WTC11 (cell line): Measurements from ENCODE around the gene RBFOX1. TPM values are rescaled to one million over a fixed set of nuclear protein-coding genes. Genes with fewer than 3 reads are reported as not detected.

ENCODE experiments used
- ATAC-seq: fragments of 200-7000 bp; cut with Tn5 transposase; 2 replicates; pipeline ENCODE4 v1.10.0; 2021; ENCODE audit warnings: mild to moderate bottlenecking, moderate library complexity
- CTCF ChIA-PET: fragments of 300-600 bp; sonication (Branson Sonifier 250); formaldehyde crosslinking; loops from one replicate; lab custom pipeline; 2021; ENCODE audit warnings: antibody characterized with exemption; lab: Charles Lee
- POLR2A ChIA-PET: fragments of 350-600 bp; sonication (Branson Sonifier 250); formaldehyde crosslinking; loops from one replicate; lab custom pipeline; 2021; ENCODE audit warnings: antibody characterized with exemption; lab: Charles Lee
- DNase-seq: peaks from one replicate; pipeline ENCODE4 v3.0.0; 2021; ENCODE audit warnings: low spot score
- H3K27ac Mint-ChIP-seq: 2 replicates; pipeline ENCODE4 v1.8.0; 2021; ENCODE audit warnings: mixed read lengths
- H3K27me3 Mint-ChIP-seq: 2 replicates; pipeline ENCODE4 v1.8.0; 2021; ENCODE audit warnings: low read depth, mild to moderate bottlenecking, moderate library complexity, mixed read lengths
- H3K36me3 Mint-ChIP-seq: 2 replicates; pipeline ENCODE4 v1.8.0; 2021; ENCODE audit warnings: mixed read lengths
- H3K4me1 Mint-ChIP-seq: 2 replicates; pipeline ENCODE4 v1.8.0; 2022; ENCODE audit warnings: mixed read lengths
- H3K4me3 Mint-ChIP-seq: 2 replicates; pipeline ENCODE4 v1.8.0; 2021; ENCODE audit warnings: mild to moderate bottlenecking, moderate library complexity, mixed read lengths
- H3K9me3 Mint-ChIP-seq: 2 replicates; pipeline ENCODE4 v1.8.0; 2021; ENCODE audit warnings: mixed read lengths
- CREB1 ChIP-seq: sonication (generic); formaldehyde crosslinking; IDR thresholded peaks from 2 replicates; pipeline ENCODE4 v1.8.0; 2023; ENCODE audit warnings: mild to moderate bottlenecking, missing genetic modification reagents
- EMX1 ChIP-seq: fragments of 250-450 bp; sonication (Bioruptor Pico); IDR thresholded peaks from 2 replicates; pipeline ENCODE4 v1.8.0; 2021; ENCODE audit warnings: mild to moderate bottlenecking
- FOXJ3 ChIP-seq: sonication (generic); formaldehyde crosslinking; IDR thresholded peaks from 2 replicates; pipeline ENCODE4 v1.9.0; 2021; ENCODE audit warnings: missing genetic modification reagents, mild to moderate bottlenecking, borderline replicate concordance
- FOXK1 ChIP-seq: sonication (generic); formaldehyde crosslinking; IDR thresholded peaks from 2 replicates; pipeline ENCODE4 v1.8.0; 2022; ENCODE audit warnings: mild to moderate bottlenecking, moderate library complexity, missing genetic modification reagents
- FOXP1 ChIP-seq: sonication (generic); formaldehyde crosslinking; IDR thresholded peaks from 2 replicates; pipeline ENCODE4 v1.8.0; 2022; ENCODE audit warnings: missing genetic modification reagents, mild to moderate bottlenecking, moderate library complexity, borderline replicate concordance
- GABPB1 ChIP-seq: sonication (generic); formaldehyde crosslinking; IDR thresholded peaks from 2 replicates; pipeline ENCODE4 v1.8.1; 2023; ENCODE audit warnings: mild to moderate bottlenecking, missing genetic modification reagents
- JAZF1 ChIP-seq: fragments of 250-450 bp; sonication (Bioruptor Pico); IDR thresholded peaks from 2 replicates; pipeline ENCODE4 v1.9.0; 2021; ENCODE audit warnings: moderate library complexity, mild to moderate bottlenecking, inconsistent platforms
- JUN ChIP-seq: sonication (generic); formaldehyde crosslinking; IDR thresholded peaks from 2 replicates; pipeline ENCODE4 v1.8.0; 2023; ENCODE audit warnings: mild to moderate bottlenecking, missing genetic modification reagents
- NR1H2 ChIP-seq: sonication (generic); formaldehyde crosslinking; IDR thresholded peaks from 2 replicates; pipeline ENCODE4 v1.9.0; 2021; ENCODE audit warnings: mild to moderate bottlenecking, moderate library complexity, missing genetic modification reagents
- RELA ChIP-seq: sonication (generic); formaldehyde crosslinking; IDR thresholded peaks from 2 replicates; pipeline ENCODE4 v1.8.1; 2022; ENCODE audit warnings: missing genetic modification reagents, mild to moderate bottlenecking, borderline replicate concordance
- SMAD3 ChIP-seq: sonication (generic); formaldehyde crosslinking; IDR thresholded peaks from 2 replicates; pipeline ENCODE4 v1.8.0; 2022; ENCODE audit warnings: missing genetic modification reagents, mild to moderate bottlenecking, borderline replicate concordance
- TP53 ChIP-seq: sonication (generic); formaldehyde crosslinking; IDR thresholded peaks from 2 replicates; pipeline ENCODE4 v1.8.1; 2023; ENCODE audit warnings: mild to moderate bottlenecking, missing genetic modification reagents
- ZNF121 ChIP-seq: sonication (generic); formaldehyde crosslinking; IDR thresholded peaks from 2 replicates; pipeline ENCODE4 v1.8.0; 2023; ENCODE audit warnings: missing genetic modification reagents
- ZNF138 ChIP-seq: sonication (generic); formaldehyde crosslinking; conservative IDR thresholded peaks from 2 replicates; pipeline ENCODE4 v1.8.1; 2022; ENCODE audit warnings: mild to moderate bottlenecking, moderate library complexity, missing genetic modification reagents
- ZNF317 ChIP-seq: sonication (generic); formaldehyde crosslinking; IDR thresholded peaks from 2 replicates; pipeline ENCODE4 v1.8.1; 2023; ENCODE audit warnings: low read depth, mild to moderate bottlenecking, moderate library complexity, missing genetic modification reagents, borderline replicate concordance
- total RNA-seq: library from RNA; stranded (reverse); gene quantifications from 3 replicates; pipeline ENCODE4 v1.2.3, GENCODE V29; 2021
- TF ChIP-seq, protein P1 (sequence below): sonication (generic); formaldehyde crosslinking; IDR thresholded peaks from 2 replicates; pipeline ENCODE4 v1.8.1; 2023; ENCODE audit warnings: mild to moderate bottlenecking, missing genetic modification reagents, moderate library complexity
- TF ChIP-seq, protein P2 (sequence below): sonication (generic); formaldehyde crosslinking; IDR thresholded peaks from 2 replicates; pipeline ENCODE4 v1.8.0; 2022; ENCODE audit warnings: mild to moderate bottlenecking, missing genetic modification reagents
- TF ChIP-seq, protein P3 (sequence below): sonication (generic); formaldehyde crosslinking; IDR thresholded peaks from 2 replicates; pipeline ENCODE4 v1.8.0; 2022; ENCODE audit warnings: mild to moderate bottlenecking, missing genetic modification reagents
- TF ChIP-seq, protein P4 (sequence below): fragments of 250-450 bp; sonication (Bioruptor Pico); IDR thresholded peaks from 2 replicates; pipeline ENCODE4 v1.9.0; 2021; ENCODE audit warnings: mild to moderate bottlenecking
- TF ChIP-seq, protein P5 (sequence below): fragments of 250-450 bp; sonication (Bioruptor Pico); IDR thresholded peaks from 2 replicates; pipeline ENCODE4 v1.9.0; 2021; ENCODE audit warnings: mild to moderate bottlenecking, borderline replicate concordance
- TF ChIP-seq, protein P6 (sequence below): sonication (generic); formaldehyde crosslinking; IDR thresholded peaks from 2 replicates; pipeline ENCODE4 v1.8.1; 2023; ENCODE audit warnings: mild to moderate bottlenecking, moderate library complexity, missing genetic modification reagents

Gene RBFOX1
- total RNA-seq, 1 experiment from 2014 or later, result 1.1 TPM

GRCh38 chr16:7303660-7304200, 28.9 kb upstream of the RBFOX1 start (continued):
- TF ChIP-seq, protein P1, sequence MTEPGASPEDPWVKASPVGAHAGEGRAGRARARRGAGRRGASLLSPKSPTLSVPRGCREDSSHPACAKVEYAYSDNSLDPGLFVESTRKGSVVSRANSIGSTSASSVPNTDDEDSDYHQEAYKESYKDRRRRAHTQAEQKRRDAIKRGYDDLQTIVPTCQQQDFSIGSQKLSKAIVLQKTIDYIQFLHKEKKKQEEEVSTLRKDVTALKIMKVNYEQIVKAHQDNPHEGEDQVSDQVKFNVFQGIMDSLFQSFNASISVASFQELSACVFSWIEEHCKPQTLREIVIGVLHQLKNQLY (CRISPR knock-in tag), result no peak
- TF ChIP-seq, protein P2, sequence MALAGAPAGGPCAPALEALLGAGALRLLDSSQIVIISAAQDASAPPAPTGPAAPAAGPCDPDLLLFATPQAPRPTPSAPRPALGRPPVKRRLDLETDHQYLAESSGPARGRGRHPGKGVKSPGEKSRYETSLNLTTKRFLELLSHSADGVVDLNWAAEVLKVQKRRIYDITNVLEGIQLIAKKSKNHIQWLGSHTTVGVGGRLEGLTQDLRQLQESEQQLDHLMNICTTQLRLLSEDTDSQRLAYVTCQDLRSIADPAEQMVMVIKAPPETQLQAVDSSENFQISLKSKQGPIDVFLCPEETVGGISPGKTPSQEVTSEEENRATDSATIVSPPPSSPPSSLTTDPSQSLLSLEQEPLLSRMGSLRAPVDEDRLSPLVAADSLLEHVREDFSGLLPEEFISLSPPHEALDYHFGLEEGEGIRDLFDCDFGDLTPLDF, result no peak
- TF ChIP-seq SMAD3 (CRISPR knock-in tag) (no peak), GABPB1 (CRISPR knock-in tag) (no peak), RELA (no peak), ZNF138 (CRISPR knock-in tag) (no peak), EMX1 (CRISPR knock-in tag) (no peak), ZNF317 (CRISPR knock-in tag) (no peak), ZNF121 (CRISPR knock-in tag) (no peak), FOXJ3 (CRISPR knock-in tag) (no peak), FOXK1 (CRISPR knock-in tag) (no peak)
- TF ChIP-seq, protein P3, sequence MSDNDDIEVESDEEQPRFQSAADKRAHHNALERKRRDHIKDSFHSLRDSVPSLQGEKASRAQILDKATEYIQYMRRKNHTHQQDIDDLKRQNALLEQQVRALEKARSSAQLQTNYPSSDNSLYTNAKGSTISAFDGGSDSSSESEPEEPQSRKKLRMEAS (CRISPR knock-in tag), result no peak
- TF ChIP-seq, protein P4, sequence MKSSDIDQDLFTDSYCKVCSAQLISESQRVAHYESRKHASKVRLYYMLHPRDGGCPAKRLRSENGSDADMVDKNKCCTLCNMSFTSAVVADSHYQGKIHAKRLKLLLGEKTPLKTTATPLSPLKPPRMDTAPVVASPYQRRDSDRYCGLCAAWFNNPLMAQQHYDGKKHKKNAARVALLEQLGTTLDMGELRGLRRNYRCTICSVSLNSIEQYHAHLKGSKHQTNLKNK, result no peak
- TF ChIP-seq, protein P5, sequence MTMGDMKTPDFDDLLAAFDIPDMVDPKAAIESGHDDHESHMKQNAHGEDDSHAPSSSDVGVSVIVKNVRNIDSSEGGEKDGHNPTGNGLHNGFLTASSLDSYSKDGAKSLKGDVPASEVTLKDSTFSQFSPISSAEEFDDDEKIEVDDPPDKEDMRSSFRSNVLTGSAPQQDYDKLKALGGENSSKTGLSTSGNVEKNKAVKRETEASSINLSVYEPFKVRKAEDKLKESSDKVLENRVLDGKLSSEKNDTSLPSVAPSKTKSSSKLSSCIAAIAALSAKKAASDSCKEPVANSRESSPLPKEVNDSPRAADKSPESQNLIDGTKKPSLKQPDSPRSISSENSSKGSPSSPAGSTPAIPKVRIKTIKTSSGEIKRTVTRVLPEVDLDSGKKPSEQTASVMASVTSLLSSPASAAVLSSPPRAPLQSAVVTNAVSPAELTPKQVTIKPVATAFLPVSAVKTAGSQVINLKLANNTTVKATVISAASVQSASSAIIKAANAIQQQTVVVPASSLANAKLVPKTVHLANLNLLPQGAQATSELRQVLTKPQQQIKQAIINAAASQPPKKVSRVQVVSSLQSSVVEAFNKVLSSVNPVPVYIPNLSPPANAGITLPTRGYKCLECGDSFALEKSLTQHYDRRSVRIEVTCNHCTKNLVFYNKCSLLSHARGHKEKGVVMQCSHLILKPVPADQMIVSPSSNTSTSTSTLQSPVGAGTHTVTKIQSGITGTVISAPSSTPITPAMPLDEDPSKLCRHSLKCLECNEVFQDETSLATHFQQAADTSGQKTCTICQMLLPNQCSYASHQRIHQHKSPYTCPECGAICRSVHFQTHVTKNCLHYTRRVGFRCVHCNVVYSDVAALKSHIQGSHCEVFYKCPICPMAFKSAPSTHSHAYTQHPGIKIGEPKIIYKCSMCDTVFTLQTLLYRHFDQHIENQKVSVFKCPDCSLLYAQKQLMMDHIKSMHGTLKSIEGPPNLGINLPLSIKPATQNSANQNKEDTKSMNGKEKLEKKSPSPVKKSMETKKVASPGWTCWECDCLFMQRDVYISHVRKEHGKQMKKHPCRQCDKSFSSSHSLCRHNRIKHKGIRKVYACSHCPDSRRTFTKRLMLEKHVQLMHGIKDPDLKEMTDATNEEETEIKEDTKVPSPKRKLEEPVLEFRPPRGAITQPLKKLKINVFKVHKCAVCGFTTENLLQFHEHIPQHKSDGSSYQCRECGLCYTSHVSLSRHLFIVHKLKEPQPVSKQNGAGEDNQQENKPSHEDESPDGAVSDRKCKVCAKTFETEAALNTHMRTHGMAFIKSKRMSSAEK (CRISPR knock-in tag), result no peak

GRCh38 chr16:7304279-7304678, 28.4 kb upstream of the RBFOX1 start:
- Mint-ChIP-seq H3K9me3 (peaks cover 75% of the 10 kb centered on the region), H3K4me3 (no peak overlapping the region), H3K36me3 (peaks cover 74% of the 10 kb centered on the region), H3K4me1 (no peaks in the 10 kb centered on the region), H3K27me3 (peaks cover 10% of the 10 kb centered on the region), H3K27ac (no peak overlapping the region)
- ChIA-PET POLR2A (no interaction called here), CTCF (no interaction called here)
- DNase-seq (no peak), ATAC-seq (no peak)
- TF ChIP-seq TP53 (CRISPR knock-in tag) (no peak), NR1H2 (CRISPR knock-in tag) (no peak), FOXP1 (CRISPR knock-in tag) (no peak), CREB1 (CRISPR knock-in tag) (no peak)

DNA sequence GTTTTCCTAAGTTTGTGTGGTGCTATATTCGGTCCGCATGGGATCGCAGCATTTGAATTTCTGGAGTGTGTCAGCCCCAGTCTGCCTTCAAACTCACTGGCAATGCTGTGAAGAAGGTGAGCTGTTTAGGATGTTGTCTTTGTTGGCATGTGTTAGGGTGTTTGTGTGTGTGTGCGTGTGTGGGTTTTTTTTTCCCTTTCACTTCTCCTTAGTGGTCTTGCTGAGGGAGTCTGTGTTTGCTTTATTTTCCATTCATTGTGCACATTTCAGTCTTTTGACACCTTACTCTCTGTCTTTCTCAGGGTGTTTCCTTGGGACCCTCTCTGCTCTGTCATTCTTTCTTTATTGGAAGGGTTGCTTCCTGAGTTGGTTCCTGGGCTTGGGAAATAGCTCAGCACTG, 27.7 kb upstream of the RBFOX1 start:
- ChIA-PET CTCF (no interaction called here), POLR2A (no interaction called here)
- Mint-ChIP-seq H3K4me3 (no peak overlapping the region), H3K27me3 (peaks cover 10% of the 10 kb centered on the region), H3K27ac (no peak overlapping the region), H3K4me1 (no peaks in the 10 kb centered on the region), H3K36me3 (peaks cover 72% of the 10 kb centered on the region), H3K9me3 (peaks cover 73% of the 10 kb centered on the region)
- DNase-seq (no peak), ATAC-seq (no peak)
- no peak for TF ChIP-seq JUN (CRISPR knock-in tag)
- TF ChIP-seq JAZF1 (CRISPR knock-in tag), result no peak
- TF ChIP-seq, protein P6, sequence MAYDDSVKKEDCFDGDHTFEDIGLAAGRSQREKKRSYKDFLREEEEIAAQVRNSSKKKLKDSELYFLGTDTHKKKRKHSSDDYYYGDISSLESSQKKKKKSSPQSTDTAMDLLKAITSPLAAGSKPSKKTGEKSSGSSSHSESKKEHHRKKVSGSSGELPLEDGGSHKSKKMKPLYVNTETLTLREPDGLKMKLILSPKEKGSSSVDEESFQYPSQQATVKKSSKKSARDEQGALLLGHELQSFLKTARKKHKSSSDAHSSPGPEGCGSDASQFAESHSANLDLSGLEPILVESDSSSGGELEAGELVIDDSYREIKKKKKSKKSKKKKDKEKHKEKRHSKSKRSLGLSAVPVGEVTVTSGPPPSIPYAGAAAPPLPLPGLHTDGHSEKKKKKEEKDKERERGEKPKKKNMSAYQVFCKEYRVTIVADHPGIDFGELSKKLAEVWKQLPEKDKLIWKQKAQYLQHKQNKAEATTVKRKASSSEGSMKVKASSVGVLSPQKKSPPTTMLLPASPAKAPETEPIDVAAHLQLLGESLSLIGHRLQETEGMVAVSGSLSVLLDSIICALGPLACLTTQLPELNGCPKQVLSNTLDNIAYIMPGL (CRISPR knock-in tag), result no peak
- TF ChIP-seq, protein P5 (CRISPR knock-in tag), result no peak
